Gastroesophageal sphincter (tissue), 3 donors: ENCODE data around the gene ATP2B2.

Experiments
- CTCF ChIP-seq, 4 experiments: fragments of 200-600 bp in 2 of 4; fragments of 450-650 bp in 2 of 4; sonication (generic) in 1 of 4; IDR thresholded peaks; one replicate each; pipeline ENCODE4 v1.5.1; 2017 to 2019; ENCODE audit warnings: antibody characterized with exemption in 4 of 4, mild to moderate bottlenecking in 2 of 4, moderate library complexity in 2 of 4
- EP300 ChIP-seq: sonication (generic); formaldehyde crosslinking; IDR thresholded peaks from one replicate; pipeline ENCODE4 v1.6.1; 2017; ENCODE audit warnings: antibody characterized with exemption, mild to moderate bottlenecking
- POLR2A ChIP-seq, 2 donors: fragments of 450-650 bp; IDR thresholded peaks; one replicate each; pipeline ENCODE4 v1.6.1; 2017; ENCODE audit warnings: antibody characterized with exemption in 2 of 2, mild to moderate bottlenecking in 2 of 2, moderate library complexity in 1 of 2
- POLR2AphosphoS5 ChIP-seq: sonication (generic); formaldehyde crosslinking; IDR thresholded peaks from one replicate; pipeline ENCODE4 v1.6.1; 2017; ENCODE audit warnings: antibody characterized with exemption

DNA sequence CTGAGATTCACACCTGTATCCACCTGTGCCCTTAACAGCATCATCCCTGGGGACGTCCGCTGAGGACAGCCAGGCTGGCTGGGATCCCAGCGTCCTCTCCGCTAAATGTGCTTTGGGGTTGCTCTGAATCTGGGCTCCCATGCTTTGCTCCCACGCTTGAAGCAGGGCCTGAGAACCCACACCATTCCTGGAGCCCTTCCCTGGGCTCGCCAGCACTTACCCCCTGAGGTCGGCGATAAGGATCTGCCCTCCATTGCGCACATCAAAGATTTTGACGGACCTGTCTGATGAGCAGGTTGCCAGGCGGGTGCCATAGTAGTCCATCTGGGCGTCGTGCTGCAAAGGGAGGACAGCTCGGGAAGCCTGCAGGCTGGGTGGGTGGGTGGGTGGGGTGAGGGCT lies 190.3 kb downstream of the ATP2B2 start:
- TF ChIP-seq CTCF (IDR thresholded peaks at IDR 0.05) (no peak), POLR2A (IDR thresholded peaks at IDR 0.05) (no peak), EP300 (no peak), POLR2AphosphoS5 (no peak)
